ENCODE results near the gene ZNF638.
"Not testable (repeated sequence)": the region's sequence is repeated elsewhere in the genome, so short reads cannot be mapped to it uniquely, and the experiment has no call there.

The ZNF638 gene

DNA sequence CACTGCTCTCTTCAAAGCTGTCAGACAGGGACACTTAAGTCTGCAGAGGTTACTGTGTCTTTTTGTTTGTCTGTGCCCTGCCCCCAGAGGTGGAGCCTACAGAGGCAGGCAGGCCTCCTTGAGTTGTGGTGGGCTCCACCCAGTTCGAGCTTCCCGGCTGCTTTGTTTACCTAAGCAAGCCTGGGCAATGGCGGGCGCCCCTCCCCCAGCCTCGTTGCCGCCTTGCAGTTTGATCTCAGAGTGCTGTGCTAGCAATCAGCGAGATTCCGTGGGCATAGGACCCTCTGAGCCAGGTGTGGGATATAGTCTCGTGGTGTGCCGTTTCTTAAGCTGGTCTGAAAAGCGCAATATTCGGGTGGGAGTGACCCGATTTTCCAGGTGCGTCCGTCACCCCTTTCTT, 85.3 kb downstream of the ZNF638 start:
- DNase-seq: not testable (repeated sequence)

DNA sequence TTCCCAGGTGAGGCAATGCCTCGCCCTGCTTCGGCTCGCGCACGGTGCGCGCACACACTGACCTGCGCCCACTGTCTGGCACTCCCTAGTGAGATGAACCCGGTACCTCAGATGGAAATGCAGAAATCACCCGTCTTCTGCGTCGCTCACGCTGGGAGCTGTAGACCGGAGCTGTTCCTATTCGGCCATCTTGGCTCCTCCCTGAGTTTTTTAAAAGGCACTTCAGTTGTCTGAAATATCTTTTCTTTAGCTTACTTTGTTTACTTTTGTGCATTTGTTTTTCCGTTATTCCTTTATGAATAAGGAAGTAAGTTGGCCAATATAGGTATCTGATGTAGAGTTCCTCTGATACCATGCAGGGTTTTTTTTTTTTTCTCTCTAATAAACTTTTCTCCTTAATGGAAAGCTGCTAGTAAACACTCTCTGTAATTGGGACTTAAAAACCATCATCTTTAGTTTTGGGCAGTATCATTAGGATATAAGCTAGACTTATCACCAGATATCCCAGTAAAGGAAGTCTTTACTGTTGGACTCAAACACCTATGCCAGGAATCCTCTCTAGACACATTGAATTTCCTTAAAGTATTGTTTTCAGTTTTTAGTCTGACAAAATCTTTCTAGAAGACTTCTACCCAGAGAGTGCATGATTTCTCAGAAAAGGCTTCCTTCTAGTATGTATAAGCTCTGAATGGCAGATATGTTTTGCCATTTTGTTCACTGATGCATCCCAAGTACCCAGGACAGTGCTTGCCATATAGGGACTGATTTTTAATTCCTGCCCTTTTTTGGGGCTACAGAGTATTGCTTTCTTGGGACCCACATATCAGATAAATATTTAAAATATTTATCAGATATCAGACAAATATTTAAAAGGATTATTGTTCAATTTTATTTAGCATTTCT, 86.0 kb downstream of the ZNF638 start:
- no peak for DNase-seq

DNA sequence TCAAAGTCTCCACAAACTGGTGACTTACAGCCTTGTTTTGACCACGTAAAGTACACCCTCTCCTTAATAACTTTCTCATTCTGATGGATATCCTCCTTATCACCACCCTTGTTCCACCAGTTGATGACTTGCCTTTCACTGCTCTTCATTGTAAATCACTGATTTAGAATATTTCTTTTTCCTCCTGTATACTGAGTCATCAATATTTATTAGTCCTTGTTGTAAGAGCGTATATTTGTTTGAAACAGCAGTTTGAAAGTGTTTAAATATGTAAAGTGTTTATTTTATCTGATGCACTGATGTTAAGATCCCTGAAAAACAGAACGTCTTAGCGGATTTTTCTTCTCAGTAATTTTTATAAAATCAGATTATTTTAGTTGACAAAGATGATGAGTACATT, 87.6 kb downstream of the ZNF638 start:
- DNase-seq: no peak

DNA sequence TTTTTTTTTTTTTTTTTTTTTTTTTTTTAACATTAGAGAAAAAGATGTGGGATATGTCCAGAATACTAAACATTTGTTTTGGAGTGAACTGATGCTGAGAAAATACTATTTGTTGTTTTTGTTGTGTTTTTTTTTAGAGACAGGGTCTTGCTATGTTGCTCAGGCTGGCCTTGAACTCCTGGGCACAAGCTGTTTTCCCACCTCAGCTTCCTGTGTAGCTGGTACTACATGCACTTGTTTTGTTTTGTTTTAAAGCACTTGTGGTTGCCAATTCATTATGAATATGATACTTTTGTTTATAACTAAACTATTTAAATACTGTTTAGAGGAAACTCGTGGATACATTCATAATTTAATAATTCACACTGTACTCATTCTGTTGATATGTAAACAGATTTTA, 88.4 kb downstream of the ZNF638 start:
- DNase-seq: no peak

DNA sequence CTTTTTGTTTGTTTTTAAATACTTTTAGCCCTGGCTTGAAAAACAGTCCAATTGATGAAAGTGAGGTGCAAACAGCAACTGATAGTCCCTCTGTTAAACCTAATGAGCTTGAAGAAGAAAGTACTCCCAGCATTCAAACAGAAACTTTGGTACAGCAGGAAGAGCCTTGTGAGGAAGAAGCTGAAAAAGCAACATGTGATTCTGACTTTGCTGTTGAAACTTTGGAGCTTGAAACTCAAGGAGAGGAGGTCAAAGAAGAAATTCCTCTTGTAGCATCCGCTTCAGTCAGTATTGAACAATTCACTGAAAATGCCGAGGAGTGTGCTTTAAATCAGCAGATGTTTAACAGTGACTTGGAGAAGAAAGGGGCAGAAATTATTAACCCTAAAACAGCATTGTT, 91.2 kb downstream of the ZNF638 start:
- DNase-seq: no peak

DNA sequence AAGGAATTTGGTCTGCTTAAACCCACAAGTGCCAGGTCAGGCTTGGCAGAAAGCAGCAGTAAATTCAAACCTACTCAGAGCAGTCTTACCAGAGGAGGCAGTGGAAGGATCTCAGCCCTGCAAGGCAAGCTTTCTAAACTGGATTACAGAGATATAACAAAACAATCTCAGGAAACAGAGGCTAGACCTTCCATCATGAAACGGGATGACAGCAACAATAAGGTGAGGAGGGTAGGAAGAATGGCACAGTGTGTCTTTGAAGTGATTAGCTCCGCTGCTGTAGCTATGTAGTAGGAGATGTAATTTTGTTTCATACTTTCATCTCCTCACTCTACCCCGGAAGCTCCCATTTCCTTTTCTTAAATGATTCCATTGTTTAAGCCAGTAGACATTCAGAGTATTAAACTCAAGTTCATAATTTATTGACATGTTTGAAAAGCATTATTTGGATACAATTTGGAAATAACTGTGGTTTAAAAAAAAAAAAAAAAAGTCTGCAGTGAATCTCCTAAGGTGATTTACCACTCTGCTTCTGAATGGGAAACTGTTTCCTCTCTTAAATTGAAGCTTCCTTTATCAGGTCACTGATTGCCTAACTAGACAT, 92.3 kb downstream of the ZNF638 start:
- DNase-seq: no peak

DNA sequence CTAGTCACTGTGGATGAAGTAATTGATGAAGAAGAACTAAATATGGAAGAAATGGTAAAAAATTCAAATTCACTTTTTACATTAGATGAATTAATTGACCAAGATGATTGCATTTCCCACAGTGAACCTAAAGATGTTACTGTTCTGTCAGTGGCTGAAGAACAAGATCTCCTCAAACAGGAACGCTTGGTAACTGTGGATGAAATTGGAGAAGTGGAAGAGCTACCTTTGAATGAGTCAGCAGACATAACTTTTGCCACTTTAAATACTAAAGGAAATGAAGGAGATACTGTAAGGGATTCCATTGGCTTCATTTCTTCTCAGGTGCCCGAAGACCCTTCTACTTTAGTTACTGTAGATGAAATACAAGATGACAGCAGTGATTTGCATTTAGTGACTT, 95.1 kb downstream of the ZNF638 start:
- no peak for DNase-seq

DNA sequence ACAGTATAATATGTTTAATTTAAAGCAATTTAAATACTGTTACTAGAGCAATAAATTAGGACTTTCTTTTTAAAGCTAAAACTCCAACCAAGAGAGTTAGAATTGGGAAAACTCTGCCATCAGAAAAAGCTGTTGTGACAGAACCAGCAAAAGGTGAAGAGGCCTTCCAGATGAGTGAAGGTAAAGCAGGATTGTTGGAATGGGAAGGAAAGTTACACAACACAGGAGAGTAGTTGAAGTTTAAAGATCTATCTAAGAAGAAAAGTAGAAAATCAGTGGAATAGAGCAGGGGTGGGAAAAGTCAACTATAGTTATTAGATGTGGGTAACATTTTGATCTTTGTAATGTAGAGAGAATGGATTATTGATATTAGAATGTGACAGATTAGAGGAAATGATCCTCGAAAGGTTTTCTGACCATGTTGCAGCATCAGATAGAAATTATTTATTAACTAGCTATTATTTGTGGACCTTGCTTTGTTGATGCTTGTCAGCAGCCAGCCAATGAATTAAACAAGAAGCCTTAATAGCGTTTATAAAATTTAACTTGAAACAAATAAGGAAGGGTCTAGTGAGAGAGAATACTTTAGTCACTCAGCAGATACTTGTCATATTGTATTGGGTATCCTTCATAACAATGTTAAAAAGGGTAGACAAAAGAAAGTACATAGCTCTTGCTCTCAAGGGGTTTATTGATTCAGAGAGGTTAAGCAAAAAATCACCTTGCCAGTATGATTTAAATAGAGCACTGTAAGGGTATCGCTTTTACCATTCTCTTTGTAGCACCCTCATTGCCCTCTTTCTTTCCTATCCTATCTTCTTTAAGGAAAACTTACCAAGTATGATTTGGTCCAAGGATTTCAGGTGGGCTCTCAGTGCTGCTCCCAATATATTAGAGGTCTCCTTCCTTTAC, 97.1 kb downstream of the ZNF638 start:
- no peak for DNase-seq

DNA sequence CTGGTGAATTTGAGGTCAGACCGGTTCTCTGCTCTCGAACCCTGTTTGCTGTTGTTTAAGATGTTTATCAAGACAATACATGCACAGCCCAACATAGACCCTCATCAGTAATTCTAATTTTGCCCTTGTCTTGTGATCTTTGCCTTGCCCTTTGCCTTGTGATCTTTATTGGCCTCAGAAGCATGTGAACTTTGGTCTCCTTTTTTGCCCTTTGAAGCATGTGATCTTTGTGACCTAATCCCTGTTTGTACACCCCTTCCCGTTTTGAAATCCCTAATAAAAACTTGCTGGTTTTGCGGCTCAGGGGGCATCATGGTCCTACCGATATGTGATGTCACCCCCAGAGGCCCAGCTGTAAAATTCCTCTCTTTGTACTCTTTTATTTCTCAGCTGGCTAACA, 113.6 kb downstream of the ZNF638 start:
- not testable (repeated sequence) for DNase-seq

DNA sequence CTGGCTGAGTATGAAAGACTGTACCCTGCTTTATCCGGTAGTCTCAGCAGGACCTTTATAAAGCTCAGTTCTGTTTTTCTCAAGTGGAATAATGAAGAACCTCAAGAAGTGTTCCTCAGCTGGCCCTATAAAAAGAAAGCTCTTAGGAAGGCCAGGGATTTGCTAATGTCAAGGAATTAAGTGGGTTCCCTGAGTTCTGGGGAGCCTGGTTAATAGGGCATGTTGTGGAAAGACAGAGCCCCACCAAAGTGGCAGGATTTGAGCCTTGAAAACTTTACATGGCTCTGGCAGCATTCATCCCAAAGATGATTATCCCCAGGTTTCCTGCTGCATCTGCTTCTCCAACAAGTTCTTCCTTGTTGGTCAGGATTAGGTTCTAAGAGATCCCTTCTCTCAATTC, 114.9 kb downstream of the ZNF638 start:
- no peak for DNase-seq

DNA sequence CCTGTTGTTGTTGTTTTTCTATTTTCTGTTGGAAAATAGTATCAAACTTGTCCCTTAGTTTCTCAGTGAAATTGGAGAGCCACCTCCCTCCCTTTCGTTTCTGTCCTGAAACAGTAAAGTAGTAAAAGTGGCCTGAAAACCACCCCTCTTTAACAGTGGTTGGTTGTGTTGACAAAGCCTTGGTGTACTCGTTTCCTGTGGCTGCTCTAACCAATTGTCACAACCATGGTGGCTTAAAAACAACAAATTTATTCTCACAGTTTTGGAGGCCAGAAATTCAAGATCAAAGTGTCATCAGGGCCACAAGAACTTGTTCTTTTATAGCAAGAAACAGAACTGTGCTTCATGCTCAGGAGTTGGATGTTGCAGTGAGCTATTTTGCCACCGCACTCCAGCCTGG, 117.8 kb downstream of the ZNF638 start:
- no peak for DNase-seq

DNA sequence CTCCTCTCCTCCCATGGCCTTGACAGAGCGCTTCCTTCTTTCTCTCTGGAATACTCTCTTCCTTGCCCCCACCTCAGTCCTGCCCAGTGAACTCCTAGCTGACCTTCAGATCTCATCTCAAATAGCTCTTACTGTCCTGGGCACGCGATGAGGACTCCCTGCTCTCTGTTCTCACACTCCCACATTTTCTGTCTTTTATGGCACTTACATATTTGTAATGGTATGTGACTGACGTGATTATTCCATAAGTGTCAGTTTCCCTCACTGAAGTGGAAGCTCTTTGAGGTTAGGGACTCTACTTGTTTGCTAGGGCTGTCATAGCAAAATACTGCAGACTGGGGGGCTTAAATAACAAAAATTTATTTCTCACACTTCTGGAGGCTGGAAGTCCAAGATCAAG, 120.1 kb downstream of the ZNF638 start:
- no peak for DNase-seq

DNA sequence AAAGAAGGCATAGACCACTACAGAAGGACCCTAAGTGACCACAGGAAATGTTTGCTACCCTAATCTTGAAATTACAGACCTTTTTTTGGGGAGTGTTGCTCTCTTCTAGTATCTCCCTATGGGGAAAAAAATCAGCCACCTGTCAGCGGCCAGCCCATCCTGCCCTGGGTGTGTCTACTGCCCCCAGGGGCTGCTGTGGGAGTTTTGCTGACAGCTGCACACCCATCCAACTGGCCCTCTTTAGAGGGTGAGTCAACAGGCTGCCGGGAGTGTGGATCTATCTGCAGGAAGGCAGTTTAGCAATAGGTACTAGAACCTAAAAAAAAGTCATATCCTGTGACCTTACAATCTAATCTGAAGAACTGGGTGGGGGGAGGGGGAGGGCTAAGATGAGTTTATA, 121.0 kb downstream of the ZNF638 start:
- no peak for DNase-seq

DNA sequence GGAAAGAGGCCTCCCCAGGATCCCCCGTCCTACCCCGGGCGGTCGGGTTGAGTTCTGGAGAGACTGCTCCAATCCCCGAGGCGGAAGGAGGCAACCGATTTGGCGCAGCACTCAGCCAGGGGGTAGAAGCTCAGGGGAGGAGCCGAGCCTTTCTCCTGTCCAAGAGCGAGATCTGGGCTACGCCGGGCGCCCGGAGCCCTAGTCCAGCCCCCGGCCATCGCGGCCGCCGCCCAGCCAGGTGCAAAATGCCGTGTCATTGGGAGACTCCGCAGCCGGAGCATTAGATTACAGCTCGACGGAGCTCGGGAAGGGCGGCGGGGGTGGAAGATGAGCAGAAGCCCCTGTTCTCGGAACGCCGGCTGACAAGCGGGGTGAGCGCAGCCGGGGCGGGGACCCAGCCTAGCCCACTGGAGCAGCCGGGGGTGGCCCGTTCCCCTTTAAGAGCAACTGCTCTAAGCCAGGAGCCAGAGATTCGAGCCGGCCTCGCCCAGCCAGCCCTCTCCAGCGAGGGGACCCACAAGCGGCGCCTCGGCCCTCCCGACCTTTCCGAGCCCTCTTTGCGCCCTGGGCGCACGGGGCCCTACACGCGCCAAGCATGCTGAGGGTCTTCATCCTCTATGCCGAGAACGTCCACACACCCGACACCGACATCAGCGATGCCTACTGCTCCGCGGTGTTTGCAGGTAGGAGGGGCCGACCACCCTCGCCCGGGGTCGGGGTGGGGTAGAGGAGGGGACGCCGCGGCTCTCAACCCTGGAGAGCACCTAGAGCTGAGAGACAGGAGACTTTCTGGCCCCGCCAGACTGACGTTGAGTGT, 122.0 kb downstream of the ZNF638 start, which contains the start of gene DYSF:
Gene DYSF (plus strand): TSS at position 158 of the 817 bp plus-strand sequence.
- DNase-seq: no peak

DNA sequence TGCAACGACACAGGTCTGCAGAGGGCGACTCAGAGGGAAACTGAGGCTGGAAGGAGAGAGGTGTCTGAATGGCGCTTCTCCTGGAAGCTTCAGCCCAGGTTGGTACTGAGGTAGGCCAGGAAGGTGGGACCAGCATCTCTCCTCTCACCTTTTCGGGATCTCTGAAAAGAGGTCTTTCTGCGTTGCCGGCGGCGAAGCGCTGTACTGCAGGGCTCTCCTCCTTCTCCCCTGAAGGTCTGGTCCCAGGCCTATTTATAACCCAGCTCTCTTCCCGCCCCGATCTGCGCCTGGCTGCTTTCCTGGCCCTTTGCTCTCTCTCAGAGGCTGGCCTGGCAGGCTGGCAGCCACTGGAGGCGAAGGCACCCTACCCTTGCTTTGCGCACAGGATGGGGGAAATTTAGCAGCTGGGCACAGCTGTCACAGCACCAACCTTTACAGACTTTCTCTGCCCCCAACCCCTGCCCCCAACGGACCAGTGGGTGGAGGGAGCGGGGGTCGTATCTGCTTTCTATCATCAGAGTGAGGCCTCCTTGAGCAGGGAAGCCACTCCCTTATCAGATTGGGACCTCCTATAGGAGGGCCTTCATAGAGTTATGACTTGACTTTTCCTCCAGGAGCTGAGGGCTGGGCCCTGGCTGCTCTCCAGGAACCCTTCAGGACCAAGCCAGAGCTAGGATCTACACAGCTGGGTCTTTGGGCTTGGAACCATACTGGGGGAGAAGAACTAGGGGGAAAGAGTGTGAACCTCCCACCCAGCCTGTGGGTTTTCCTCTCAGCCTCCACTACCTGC, 122.8 kb downstream of the ZNF638 start:
- DNase-seq: no peak

DNA sequence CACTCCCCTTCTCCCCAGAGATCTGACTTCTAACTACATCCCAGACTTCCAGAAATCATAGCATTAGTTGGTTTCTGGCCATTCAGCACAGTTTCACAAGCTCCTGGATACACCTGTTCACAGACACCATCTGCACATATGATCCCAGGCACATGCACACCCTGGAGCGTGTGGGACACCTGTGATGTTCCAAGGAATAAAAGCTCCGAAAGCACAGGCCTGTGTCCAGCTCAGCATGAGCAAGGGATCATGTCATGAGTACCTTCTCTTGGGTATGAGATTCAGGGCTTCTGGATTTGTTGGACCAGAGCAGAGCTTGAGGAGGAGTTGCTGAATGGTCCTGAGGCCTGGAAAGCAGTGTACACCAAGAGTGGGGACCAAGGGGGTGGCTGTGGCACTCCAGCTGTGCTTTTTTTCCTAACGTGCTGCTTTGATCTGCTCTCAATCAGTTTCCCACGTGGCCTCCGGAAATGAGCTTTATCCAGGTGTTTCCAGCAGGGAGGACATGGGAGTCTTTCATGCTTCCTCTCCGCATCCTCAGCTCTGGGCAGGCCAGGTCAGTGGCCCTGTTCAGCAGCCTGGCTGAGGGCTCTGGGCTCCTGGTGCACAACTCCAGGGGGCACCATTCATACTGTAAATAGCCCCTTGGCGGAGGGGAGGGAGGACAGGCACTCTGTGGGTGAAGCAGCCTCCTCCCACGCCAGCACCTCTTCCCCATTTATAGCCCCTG, 123.6 kb downstream of the ZNF638 start:
- no peak for DNase-seq

DNA sequence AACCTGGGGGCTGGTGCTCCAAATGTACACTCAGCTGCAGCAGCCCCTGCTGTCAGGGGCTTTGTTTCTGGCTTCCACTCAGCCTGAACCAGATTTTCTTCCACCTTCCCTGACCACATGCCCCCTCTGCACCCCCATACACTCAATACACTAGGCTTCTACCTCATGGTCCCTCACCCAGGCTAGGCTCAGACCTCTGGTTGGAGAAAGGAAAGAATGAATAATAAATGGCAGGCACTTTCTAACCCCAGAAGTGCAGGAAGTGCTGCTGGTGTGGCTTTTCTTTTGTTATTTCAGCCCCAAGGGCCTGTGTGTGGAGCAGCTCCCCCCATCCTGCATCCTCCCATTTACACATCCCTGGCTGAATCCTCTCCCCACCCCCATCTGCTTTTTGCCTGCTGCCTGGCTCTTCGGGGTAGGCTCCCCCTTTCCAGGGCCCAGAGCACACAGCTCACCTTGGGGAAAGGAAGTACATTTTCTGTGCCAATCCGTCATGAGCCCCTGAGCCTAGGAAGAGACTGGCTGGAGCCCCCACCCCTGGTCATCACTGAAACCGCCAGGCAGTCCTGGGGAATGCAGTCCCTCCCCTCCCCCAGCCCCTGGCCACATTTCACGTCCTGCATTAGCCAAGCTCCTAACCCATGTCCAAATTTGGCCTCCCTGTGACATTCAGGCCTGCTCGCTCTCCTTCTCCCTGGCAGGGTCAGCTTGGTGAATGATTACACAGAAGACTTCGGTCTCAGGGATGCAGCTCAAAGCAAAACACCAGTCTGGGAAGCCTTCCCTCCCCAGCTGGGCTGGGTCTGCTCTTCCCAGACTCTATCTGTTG, 124.4 kb downstream of the ZNF638 start:
- no peak for DNase-seq

DNA sequence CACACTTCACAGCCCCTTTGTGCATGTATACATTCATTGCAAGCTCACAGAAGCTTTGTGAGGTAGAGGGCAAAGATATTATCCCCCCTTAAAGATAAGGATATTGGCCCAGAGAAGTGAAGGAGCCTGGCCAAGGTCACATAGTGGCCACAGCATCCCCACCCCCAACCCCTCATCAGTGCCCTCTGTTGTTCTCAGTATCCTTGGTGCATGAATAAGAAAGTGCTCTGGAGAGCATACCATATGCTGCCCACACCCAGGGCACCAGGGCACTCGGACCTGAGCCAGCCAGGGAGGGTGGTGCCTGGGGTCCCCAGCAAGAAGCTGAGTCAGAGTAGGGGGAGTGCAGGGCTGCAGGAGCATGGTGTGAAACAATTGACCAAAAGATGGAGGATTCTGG, 125.0 kb downstream of the ZNF638 start:
- no peak for DNase-seq

DNA sequence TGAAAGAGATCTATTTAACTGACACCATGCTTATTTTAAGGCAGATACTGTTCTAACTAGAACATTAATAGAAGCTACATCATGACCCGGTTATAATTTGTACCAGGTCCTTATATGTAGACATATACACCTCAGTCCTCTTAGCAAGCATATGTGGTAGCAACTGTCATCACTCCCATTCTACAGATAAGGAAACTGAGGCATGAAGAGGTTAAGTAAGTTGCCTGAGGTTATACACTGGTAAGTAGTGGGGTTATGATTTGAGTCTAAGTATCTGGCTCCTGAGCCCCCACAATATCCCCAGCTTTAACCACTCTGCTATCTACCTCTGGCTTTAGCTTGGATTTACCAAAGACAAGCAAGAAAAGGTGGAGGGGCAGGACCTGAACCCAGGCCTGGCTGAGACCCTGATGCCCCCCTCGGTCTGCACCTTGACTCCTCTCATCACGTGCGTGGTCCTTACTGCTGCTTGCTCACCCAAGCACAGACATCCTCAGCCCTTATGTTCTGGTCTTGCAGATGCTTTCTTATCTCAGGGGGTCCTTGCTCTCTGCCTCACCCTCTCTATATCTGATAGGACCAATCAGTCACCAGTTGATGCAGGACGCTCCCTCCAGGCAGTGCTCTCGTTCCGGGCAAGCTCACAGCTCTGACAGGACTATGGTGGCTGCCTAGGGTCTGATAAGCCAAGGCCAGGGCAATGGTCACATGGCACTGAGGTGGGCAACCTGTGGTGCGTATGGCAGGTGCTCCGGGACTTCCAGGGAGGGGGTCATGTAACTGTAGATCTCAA, 125.7 kb downstream of the ZNF638 start:
- DNase-seq: no peak

All from stimulated activated CD4-positive, alpha-beta T cell treated with anti-CD3 and anti-CD28 coated beads, Interleukin-4, amount 100 ng/mL, for 24 hours (primary cell).